GM18517 (cell line): ENCODE results near the gene CUX1.

ENCODE experiments used
- ATAC-seq: cut with Tn5 transposase; IDR thresholded peaks from one replicate; pipeline ENCODE4 v1.9.1; 2021; ENCODE audit warnings: mild to moderate bottlenecking, moderate library complexity; ENCODE audit not compliant: unreplicated experiment

Gene CUX1

DNA sequence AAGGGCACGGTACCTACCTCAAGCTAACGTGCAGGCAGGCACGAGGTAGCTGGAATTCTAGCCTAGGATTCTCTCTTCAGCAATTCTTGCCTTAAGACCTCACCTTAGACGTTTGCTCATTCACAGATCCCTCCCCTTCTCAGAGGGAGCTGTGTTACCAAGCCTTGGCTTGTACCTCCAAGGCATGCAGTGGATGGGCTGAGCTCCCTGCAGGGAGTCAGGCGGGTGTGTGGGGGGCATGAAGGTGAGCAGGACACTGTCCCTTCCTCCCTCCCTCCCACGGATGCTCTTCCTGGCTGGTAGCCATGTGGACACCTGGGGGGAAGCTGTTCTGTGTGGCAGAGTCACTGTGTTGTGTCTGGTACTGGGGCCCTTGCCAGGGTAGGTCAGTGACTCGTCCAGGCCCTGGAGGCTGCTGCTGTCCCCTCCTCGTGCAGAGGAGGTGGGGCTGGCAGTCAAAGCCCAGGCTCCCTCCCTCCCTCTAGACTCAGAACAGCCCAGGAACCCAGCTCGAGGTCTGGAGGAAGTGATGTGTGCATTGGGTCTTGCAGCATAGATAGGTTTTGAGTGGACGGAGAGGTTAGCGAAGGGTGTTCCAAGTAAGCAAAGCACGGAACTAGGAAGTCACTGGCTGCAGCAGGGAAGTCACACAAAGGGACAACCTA is 247.1 kb downstream of the CUX1 start:
- ATAC-seq, result no peak

DNA sequence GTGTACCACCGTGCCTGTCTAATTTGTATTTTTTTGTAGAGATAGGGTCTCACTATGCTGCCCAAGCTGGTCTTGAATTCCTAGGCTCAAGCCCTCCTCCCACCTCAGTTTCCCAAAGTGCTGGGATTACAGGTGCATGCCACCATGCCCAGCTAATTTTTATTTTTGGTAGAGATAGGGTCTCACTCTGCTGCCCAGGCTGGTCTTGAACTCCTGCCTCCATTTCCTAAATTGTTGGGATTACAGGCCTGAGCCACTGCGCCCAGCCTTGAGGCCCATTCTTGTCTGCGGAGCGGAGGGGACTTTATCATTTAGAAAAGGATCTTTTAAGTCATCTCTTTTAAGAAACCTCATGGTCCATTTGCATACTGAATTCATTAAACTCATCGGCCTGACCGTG is 247.8 kb downstream of the CUX1 start:
- ATAC-seq, result no peak

DNA sequence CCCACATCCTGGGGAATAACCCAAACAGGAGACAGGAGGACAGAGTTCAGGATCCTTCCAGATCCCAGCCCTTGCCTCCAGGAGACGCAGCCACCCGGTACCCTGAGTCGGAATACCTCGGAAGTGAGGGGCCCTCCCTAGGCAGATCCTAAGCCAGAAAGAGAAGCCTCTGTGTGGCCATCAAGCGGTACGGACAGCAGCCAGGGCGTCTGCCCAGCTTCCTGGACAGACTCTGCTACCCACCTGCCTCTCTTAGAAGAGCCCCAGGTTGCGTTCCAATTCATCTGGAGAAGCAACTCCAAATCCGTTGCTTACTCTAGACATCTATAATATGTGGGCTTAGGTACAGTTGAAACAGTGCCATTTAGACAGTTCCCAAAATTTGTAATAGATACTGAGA is 249.1 kb downstream of the CUX1 start:
- no peak for ATAC-seq

DNA sequence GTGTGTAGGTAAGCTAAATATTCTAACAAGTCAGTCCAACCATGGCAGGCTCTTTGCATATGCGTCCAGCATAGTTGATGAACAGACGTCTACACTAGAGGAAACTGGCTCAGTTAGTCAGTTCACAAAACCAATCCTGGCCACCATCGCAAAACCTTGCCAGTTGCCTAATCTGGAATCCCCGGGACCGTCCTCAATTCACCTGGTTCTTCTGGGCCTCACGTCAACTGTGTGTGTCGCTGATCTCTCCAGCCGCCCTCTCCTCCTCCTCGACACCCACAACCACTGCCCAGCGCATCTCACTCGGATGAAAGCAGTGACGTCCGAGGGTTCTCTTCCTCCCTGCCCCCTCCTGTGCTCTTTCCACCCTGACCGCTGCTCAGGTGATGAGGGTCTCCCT is 251.4 kb downstream of the CUX1 start:
- ATAC-seq, result no peak

DNA sequence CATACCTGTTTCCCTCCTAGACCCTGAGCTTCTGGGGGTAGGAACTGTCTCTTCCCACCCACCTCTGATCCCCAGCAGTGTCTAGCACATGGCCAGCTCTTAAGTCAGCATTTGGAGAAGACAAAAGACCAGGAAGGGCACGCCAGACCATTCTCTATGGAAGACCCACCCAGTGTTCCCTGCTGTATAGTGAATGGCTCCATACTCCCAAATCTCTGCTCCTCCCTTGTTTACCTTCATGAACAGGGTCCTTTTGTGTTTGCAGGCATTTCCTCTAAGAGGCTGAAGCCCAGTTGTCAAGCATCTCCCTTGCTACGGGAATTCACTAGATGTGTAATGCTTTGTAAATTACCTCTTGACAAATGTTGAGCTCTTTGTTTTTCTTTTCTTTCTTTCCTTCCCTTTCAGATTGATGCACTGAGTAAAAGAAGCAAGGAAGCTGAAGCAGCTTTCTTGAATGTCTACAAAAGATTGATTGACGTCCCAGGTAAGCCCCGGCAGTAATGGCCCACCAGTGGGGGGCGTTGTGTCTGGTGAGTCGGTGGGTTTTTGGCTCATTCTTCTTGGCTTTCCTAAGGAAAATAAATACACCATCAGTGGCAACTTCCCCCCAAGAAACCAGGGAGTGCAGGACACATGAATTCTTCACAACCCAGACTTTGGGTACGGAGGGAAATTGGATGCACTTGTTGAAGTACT is 252.7 kb downstream of the CUX1 start:
- no peak for ATAC-seq

DNA sequence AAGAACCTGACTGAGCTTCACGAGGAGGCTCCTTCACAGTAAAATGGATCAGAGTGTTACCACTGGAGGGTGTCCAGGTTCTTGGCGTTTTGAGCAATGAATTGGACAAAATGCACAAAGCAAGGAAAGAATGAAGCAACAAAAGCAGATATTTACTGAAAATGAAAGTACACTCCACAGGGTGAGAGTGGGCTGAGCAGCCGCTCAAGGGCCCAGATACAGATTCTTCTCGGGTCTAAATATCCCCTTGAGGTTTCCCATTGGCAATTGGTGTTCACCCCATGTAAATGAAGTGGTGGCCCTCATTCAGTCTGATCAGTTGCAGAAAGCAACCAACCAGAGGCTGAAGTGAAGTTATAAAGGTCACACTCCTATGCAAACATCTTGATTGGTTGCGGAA is 254.6 kb downstream of the CUX1 start:
- no peak for ATAC-seq

DNA sequence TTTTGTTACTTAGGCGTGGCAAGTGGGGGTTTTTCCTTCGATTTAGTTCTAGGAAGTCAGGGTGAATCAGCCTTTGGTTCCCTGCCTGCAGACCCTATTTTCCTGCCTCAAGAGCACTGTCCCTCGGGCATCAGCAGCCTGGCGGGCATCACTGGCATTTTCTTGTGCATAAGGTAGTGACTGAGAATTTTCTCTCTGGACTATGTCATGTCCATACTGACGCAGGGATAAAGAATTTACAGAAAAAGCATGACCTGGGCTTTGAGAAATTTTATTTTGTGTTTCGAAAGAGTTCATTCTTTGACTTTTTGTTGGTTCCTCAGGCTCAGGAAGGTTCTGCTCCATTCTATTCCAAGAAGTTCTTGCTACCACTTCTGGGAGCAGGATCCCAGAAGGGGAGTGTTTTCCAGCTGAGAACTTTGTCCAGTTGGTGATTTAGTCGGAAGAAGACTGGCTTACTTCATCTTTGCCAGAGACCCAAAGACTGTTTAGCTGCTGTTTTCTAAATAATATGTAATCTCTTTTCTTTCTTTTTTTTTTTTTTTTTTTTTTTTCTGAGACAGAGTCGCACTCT is 255.3 kb downstream of the CUX1 start:
- no peak for ATAC-seq

DNA sequence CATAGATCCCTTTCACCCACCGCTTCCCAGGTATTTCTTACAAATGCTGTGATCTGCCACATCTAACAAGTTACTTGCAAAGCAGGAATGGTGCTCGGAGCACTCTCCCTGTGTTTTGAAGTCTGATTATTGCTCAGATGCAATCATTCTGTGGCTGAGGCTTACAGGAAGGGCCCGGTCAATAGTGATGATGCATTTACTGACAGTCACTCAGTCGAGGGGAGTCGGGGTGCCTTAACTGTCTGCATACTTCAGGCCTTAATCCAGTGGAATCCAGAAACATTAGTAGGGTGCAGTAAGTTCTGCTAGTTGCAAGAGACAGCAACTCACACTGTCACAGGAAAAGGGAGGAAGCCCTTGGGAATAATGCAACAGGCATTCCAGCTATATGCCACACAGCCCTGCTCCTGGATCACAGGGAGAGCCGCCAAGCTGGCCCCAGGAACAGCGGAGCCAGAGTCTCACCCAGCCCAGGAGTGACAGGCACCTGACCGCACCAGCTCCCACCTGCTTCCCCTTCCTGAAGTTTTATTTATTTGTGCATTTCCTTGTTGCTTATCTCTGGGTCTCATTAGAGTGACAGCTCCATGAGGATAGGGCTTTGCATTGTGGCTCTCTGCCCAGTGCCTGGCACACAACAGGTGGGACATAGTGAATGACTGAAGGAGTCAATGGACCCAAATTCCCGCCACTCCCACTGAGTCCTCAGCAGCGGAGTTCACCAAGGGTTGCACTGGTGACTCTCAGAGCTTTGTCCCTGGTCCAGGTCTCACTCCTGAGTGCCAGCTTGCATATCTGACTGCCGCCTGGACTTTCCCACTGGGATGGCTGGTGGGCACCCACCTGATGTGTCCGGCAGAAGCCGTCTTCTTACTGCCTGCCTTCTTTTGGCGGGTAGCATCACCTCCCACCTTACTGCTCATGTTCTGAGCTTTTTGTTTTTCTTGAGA is 256.8 kb downstream of the CUX1 start:
- no peak for ATAC-seq

DNA sequence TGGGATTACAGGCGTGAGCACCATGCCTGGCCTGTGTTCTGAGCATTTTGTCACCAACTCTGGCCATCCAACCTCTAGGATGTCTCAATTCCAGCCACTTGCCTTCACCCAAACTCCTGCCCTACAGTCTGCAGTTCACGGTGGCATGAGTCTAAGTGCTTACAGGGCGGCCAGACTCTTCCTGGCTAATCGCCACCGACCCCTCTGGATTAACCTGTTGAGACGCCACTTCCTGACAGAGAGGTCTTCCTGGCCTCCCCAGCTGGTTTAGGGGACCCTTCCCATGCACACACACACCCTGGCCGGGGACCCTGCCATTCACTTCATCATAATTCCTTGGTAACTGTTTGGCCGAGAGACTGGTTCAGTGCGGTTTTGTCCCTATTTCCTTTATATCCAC is 257.7 kb downstream of the CUX1 start:
- no peak for ATAC-seq

DNA sequence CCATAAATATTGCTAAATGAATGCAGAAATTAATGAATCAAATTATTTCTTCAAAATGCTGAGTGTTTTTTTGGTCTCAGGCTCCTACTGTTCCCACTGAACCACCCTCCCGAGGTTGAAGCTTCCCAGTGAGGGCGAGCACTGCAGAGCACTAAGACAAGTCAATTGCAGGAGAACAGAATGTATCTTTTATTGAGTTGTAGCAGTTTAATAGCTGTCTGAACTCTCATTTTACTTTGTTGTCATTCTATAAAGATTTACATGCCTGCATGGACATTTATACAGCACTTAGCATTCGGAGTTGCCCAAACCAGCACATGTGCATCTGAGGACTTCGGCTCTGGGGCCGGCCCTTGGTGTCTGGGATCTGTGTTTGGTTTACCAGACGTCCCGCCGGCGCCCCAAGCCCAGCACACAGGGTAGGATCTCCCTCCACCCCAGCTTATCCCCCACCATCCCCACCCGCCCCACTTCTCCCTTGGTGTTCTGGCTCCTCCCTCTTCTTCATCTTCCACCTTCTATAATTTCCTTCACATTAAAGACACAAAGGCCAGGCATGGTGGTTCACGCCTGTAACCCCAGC is 258.2 kb downstream of the CUX1 start:
- no peak for ATAC-seq

DNA sequence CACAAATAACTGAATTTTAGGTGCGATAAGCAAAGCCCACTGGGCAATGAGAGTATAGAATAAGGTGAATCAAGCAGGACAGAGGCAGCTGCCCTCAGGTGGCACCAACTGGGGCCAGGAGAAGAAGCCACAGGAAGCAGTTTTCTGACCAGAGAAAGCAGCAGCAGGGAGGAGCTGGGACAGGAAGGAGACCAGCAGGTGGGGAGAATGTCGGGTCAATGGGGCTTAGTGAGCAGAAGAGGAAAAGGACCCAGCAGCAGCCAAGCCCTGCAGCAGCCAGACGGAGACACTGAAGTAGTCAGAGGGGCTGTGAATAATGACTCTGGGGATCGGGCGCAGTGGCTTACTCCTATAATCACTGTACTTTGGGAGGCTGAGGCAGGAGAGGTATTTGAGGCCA is 259.7 kb downstream of the CUX1 start:
- ATAC-seq, result no peak

DNA sequence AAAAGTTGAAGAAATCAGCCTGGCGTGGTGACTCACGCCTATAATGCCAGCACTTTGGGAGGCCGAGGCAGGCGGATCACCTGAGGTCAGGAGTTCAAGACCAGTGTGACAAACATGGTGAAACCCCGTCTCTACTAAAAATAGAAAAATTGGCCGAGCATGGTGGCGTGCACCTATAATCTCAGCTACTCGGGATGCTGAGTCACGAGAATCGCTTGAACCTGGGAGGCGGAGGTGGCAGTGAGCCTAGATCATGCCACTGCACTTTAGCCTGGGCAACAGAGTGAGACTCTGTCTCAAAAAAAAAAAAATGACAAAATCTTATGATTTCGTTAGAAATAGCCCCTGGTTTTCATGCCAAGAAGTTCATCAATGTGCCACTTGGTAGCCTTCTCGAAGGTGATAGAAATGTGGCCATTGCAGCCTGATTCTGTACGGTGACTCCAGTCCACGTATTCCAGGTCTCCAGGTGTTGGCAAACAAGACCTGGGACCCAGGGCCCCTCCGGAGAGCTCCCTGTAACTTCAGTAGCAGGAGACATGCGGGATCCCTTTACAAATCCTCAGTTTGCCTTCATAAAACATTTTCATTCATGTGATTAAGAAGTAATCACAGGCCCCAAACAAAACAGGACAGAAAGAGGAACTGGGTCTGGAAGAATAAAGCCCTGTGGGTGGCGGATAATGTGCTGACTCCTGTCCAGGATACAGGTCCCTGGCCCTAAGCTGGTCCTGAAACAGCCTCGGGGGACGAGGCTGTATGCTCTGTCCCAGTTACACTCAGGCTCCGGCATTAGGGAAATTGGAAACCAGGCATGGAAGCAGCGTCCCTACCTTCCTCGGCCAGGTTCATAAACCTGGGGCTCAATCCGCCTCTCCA is 262.0 kb downstream of the CUX1 start:
- no peak for ATAC-seq

DNA sequence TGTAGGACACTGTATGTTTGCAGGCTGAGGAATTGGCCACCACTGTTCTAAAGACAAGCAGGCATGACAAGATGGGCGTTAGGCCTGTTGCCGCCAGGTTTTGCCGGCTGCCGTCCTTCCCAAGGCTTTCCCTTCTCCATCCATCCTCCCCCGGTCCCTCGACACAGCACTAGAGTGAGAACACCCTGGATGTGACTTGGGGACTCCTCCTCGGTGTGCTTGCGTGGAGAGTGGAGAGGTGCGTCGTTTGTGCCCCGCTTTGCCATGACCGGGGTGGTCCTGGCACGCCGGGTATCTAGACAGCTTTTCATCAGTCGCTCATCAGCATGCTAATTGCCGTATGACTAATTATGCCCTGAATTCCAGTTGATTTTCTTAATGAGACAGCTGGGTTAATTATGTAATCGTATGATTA is 262.6 kb downstream of the CUX1 start:
- ATAC-seq, result no peak

DNA sequence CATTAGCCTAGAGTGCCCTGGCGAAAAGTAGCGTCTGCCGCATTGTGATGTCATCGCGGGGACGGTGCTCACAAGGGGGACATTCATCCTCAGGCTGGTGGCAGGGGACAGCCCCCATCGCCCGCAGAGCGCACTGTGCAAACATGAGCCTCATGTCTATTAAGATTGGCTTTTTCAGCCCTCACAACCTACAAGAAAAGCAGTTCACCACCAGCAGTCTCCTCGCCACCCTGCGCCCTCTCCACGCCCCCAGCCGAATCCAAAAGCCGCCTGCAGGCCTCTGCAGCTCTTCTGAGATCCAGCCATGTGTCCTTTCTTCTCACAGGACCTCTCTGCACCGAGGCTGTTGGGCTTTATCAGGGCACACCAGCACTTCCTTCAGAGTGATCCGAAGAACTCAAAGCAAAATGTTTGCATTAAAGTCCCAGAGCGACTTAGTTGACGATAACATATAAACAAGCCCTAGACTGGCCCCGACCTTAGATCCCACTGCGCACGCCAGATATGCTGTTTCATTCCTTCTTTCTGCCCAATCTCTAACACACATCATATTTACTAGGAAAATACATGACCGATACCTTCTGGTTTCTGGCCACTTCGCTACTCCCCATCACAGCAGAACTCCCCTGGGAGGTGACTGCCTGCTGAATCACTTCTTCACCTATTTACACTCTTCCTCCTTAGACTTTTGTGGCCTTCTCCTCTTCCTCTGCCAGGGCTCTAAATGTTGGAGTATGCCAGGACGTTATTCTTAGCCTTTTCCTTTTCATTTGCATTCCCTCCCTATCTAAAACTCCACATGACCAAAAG is 263.2 kb downstream of the CUX1 start:
- no peak for ATAC-seq

DNA sequence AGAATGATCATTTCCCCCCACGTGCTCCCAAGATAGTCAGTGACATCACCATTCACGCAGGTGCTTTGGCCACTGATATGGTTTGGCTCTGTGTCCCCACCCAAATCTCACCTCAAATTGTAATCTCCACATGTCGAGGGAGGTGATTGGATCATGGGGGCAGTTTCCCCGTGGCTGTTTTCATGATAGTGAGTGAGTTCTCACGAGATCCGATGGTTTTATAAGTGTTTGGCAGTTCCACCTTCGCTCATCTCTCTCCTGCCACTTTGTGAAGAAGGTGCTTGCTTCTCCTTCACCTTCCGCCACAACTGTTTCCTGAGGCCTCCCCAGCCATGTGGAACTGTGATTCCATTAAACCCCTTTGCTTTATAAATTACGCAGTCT is 263.8 kb downstream of the CUX1 start:
- no peak for ATAC-seq

DNA sequence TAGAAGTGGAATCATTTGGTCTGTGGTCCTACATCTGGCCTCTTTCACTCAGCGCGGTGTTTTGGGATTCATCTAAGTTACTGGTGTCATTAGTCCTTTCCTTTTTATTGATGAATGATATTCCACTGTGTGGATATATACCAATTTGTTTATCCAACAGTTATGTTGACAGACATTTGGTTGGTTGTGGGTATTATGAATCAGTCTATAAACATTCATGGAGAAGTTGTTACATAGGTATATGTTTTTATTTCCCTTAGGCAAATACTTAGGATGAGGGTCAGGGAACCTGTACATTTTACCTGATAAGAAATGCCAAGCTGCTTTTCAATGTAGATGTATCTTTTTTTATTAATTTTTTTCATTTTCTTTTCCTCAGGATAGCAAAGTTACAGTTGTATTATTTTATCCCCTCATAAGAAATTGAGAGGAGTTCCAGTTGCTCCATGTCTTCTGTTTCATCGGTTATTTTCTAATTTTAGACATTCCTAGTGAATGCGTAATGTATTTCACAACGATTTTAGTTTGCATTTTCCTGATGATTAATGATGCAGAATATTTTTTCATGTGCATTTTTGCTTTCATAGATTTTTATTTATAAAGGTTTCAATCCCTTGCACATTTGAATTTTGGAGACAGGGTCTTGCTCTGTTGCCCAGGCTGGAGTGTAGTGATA is 265.4 kb downstream of the CUX1 start:
- no peak for ATAC-seq

DNA sequence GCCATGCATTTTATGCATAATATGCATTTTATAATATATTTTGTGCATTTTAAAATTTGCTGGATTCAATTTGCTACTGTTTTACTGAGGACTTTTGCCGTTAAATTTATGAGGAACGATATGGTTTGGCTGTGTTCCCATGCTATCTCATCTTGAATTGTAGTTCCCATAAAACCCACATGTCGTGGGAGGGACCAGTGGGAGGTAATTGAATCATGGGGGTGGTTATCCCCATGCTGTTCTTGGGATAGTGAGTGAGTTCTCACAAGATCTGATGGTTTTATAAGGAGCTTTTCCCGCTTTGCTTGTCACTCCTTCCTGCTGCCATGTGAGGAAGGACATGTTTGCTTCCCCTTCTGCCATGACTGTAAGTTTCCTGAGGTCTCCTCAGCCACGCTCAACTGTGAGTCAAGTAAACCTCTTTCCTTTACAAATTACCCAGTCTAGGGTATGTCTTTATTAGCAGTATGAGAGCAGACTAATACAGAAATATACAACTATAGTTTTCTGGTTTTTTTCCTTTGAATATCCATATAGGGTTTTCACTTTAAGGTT is 267.9 kb downstream of the CUX1 start:
- no peak for ATAC-seq
